Tibial artery (tissue), 4 donors: ENCODE results near the gene EPHB2.

Experiments used
- DNase-seq, 2 donors: peaks; one replicate each; pipeline ENCODE4 v3.0.0-alpha.2; 2019
- H3K27ac ChIP-seq, 2 donors: fragments of 200-600 bp; sonication (generic) in 1 of 2; 1 replicate in 1 of 2; 2 replicates in 1 of 2; pipeline ENCODE4 v1.5.1; 2018 to 2019; ENCODE audit warnings: mild to moderate bottlenecking in 1 of 2
- H3K27me3 ChIP-seq, 2 donors: fragments of 200-600 bp; sonication (generic) in 1 of 2; one replicate each; pipeline versions ENCODE4 v1.5.1 to v1.6.0; 2016 to 2019
- H3K36me3 ChIP-seq, 3 donors: fragments of 200-600 bp; sonication (generic) in 2 of 3; one replicate each; pipeline ENCODE4 v1.5.1; 2016 to 2019; ENCODE audit warnings: mild to moderate bottlenecking in 2 of 3
- H3K4me1 ChIP-seq, 4 donors: fragments of 200-600 bp; sonication (generic) in 2 of 4; 1 replicate in 3 of 4; 2 replicates in 1 of 4; pipeline ENCODE4 v1.5.1; 2016 to 2019
- H3K4me3 ChIP-seq, 2 donors: fragments of 200-600 bp; sonication (generic) in 1 of 2; 1 replicate in 1 of 2; 2 replicates in 1 of 2; pipeline ENCODE4 v1.5.1; 2018 to 2019; ENCODE audit warnings: mild to moderate bottlenecking in 2 of 2
- H3K9me3 ChIP-seq, 3 donors: fragments of 200-600 bp; sonication (generic) in 1 of 3; one replicate each; pipeline ENCODE4 v1.5.1; 2016 to 2019
- CTCF ChIP-seq, 2 experiments: fragments of 200-600 bp in 1 of 2; fragments of 450-650 bp in 1 of 2; IDR thresholded peaks; one replicate each; pipeline ENCODE4 v1.5.1; 2017 to 2019; ENCODE audit warnings: antibody characterized with exemption in 2 of 2, mild to moderate bottlenecking in 1 of 2, moderate library complexity in 1 of 2
- intact Hi-C: fragments of 100-400 bp; cut with DNase I; formaldehyde crosslinking; loops from one replicate; pipeline ENCODE4 v1.15.0; 2023; ENCODE audit warnings: low total_unique reads

Gene EPHB2

GRCh38 chr1:22794647-22795365 lies 84.2 kb downstream of the EPHB2 start:
- TF ChIP-seq CTCF (IDR thresholded peaks at IDR 0.05): no peak
- H3K36me3 ChIP-seq: no peaks in the 10 kb centered on the region
- intact Hi-C loops: no loop called here
- H3K4me1 ChIP-seq: peaks cover 0 to 4% (median 0%) of the 10 kb centered on the region in 4 donors
- H3K27ac ChIP-seq: no peak overlapping the region
- H3K27me3 ChIP-seq: no peaks in the 10 kb centered on the region
- H3K9me3 ChIP-seq: no peaks in the 10 kb centered on the region
- no peak overlapping the region for H3K4me3 ChIP-seq
- DNase-seq: no peak

GRCh38 chr1:22795366-22795714 lies 84.7 kb downstream of the EPHB2 start:
- H3K27ac ChIP-seq: no peak overlapping the region
- H3K36me3 ChIP-seq: no peaks in the 10 kb centered on the region
- intact Hi-C loops: no loop called here
- TF ChIP-seq CTCF (IDR thresholded peaks at IDR 0.05): no peak
- H3K27me3 ChIP-seq: no peaks in the 10 kb centered on the region
- no peak for DNase-seq
- peaks cover 0 to 4% (median 0%) of the 10 kb centered on the region in 4 donors for H3K4me1 ChIP-seq
- no peak overlapping the region for H3K4me3 ChIP-seq
- H3K9me3 ChIP-seq: no peaks in the 10 kb centered on the region

GRCh38 chr1:22796642-22797041 lies 86.0 kb downstream of the EPHB2 start:
- no peak for TF ChIP-seq CTCF (IDR thresholded peaks at IDR 0.05)
- intact Hi-C loops: no loop called here

GRCh38 chr1:22798083-22798482 lies 87.4 kb downstream of the EPHB2 start:
- Histone ChIP-seq H3K9me3 (no peaks in the 10 kb centered on the region), H3K36me3 (no peaks in the 10 kb centered on the region), H3K4me1 (no peaks in the 10 kb centered on the region), H3K27ac (no peak overlapping the region), H3K27me3 (peaks cover 0 to 7% of the 10 kb centered on the region in 2 donors), H3K4me3 (no peak overlapping the region)
- TF ChIP-seq CTCF (IDR thresholded peaks at IDR 0.05): no peak
- intact Hi-C loops: no loop called here
- no peak for DNase-seq

More at GRCh38 chr1:22796642-22797041, 86.0 kb downstream of the EPHB2 start:
- Histone ChIP-seq H3K36me3 (no peaks in the 10 kb centered on the region), H3K9me3 (no peaks in the 10 kb centered on the region), H3K4me3 (no peak overlapping the region), H3K4me1 (no peaks in the 10 kb centered on the region), H3K27ac (no peak overlapping the region), H3K27me3 (no peaks in the 10 kb centered on the region)
- DNase-seq: no peak

- Histone ChIP-seq H3K9me3 (no peaks in the 10 kb centered on the region), H3K4me3 (no peak overlapping the region), H3K27ac (no peak overlapping the region), H3K4me1 (peaks cover 0 to 3% (median 0%) of the 10 kb centered on the region in 4 donors), H3K27me3 (peaks cover 0 to 10% of the 10 kb centered on the region in 2 donors), H3K36me3 (no peaks in the 10 kb centered on the region)
- TF ChIP-seq CTCF (IDR thresholded peaks at IDR 0.05): no peak
- intact Hi-C loops: no loop called here
- DNase-seq: no peak
Observed at GRCh38 chr1:22799971-22800370, 89.3 kb downstream of the EPHB2 start.
